ENCODE data around the gene TP73.

DNA sequence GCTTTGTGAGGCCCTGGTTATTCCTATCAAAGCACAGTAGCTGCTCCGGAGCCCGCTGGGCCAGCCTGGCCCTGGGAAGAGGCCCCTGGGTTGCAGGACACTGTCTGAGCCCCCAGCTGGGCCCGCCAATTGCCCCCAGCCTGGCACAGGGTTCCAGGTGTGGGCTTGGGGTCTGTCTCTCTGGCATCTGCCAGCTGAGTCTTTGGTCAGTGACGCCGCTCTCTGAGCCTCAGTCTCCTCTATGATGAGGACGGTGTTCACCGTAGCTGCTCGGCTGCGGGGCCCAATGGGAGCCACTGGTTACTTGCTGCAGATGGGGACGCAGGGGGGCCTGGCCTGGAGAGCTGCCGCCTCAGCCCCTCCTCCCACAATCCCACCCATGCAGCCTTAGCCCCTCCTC lies 41.0 kb downstream of the TP73 start:
- TF ChIP-seq TAF1 (IDR thresholded peaks at IDR 0.05; ENCODE audit: borderline replicate concordance, insufficient read depth, low read length): no peak
- TF ChIP-seq, protein P1, sequence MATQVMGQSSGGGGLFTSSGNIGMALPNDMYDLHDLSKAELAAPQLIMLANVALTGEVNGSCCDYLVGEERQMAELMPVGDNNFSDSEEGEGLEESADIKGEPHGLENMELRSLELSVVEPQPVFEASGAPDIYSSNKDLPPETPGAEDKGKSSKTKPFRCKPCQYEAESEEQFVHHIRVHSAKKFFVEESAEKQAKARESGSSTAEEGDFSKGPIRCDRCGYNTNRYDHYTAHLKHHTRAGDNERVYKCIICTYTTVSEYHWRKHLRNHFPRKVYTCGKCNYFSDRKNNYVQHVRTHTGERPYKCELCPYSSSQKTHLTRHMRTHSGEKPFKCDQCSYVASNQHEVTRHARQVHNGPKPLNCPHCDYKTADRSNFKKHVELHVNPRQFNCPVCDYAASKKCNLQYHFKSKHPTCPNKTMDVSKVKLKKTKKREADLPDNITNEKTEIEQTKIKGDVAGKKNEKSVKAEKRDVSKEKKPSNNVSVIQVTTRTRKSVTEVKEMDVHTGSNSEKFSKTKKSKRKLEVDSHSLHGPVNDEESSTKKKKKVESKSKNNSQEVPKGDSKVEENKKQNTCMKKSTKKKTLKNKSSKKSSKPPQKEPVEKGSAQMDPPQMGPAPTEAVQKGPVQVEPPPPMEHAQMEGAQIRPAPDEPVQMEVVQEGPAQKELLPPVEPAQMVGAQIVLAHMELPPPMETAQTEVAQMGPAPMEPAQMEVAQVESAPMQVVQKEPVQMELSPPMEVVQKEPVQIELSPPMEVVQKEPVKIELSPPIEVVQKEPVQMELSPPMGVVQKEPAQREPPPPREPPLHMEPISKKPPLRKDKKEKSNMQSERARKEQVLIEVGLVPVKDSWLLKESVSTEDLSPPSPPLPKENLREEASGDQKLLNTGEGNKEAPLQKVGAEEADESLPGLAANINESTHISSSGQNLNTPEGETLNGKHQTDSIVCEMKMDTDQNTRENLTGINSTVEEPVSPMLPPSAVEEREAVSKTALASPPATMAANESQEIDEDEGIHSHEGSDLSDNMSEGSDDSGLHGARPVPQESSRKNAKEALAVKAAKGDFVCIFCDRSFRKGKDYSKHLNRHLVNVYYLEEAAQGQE (IDR thresholded peaks at IDR 0.05; ENCODE audit: insufficient read depth in 1 of 2, low read depth in 2 of 2, low read length in 2 of 2): no peak
